Right renal cortex interstitium (tissue), 3 donors: ENCODE results near the gene APOBEC3C. TPM values are rescaled to one million over a fixed set of nuclear protein-coding genes. Genes with fewer than 3 reads are reported as not detected.
"Not testable (repeated sequence)": the region's sequence is repeated elsewhere in the genome, so short reads cannot be mapped to it uniquely, and the experiment has no call there.

Source experiments
- DNase-seq, 3 donors: peaks; one replicate each; pipeline ENCODE4 v3.0.0-alpha.2; 2013; ENCODE audit warnings: low read depth in 3 of 3, low spot score in 2 of 3
- polyA plus RNA-seq, 3 donors: library from polyadenylated mRNA; unstranded; fragments of 120-200 nt; gene quantifications; one replicate each; pipeline ENCODE4 v1.2.1, GENCODE V29; 2013; ENCODE audit not compliant: insufficient read length in 3 of 3

The APOBEC3C gene
- polyA plus RNA-seq, 3 donors = 9.3 to 11.0 (median 9.5) TPM

- no peak for DNase-seq
These were observed 41.6 kb downstream of the APOBEC3C start for GRCh38 chr22:39055658-39056057.

GRCh38 chr22:39061290-39061689 lies 47.2 kb downstream of the APOBEC3C start:
- DNase-seq = not testable (repeated sequence)

- not testable (repeated sequence) for DNase-seq
These were observed 47.9 kb downstream of the APOBEC3C start for GRCh38 chr22:39061951-39062350.

- not testable (repeated sequence) for DNase-seq
These were observed 49.8 kb downstream of the APOBEC3C start for GRCh38 chr22:39063904-39064303.

- DNase-seq = not testable (repeated sequence)
These were observed 52.6 kb downstream of the APOBEC3C start for GRCh38 chr22:39066442-39067276.

GRCh38 chr22:39068033-39068785 lies 54.2 kb downstream of the APOBEC3C start:
- no peak for DNase-seq

Other genes with a start within 250 kb of the APOBEC3C start
- gene DNAL4, start 220.1 kb upstream of the APOBEC3C start, polyA plus RNA-seq = 10 to 100 TPM; 32.2 to 38.0 (median 35.5) TPM
- gene NPTXR, start 170.2 kb upstream of the APOBEC3C start, polyA plus RNA-seq = 1 to 10 TPM; 4.1 to 4.4 (median 4.3) TPM
- 10 to 100 TPM; 32.4 to 37.5 (median 33.3) TPM for gene CBX6, start 142.0 kb upstream of the APOBEC3C start, polyA plus RNA-seq
- not detected for gene APOBEC3A, start 56.6 kb upstream of the APOBEC3C start, polyA plus RNA-seq
- gene APOBEC3B, start 31.9 kb upstream of the APOBEC3C start, polyA plus RNA-seq = 1 to 10 TPM; 5.8 to 8.2 (median 6.7) TPM
- gene APOBEC3D, start 6.9 kb downstream of the APOBEC3C start, polyA plus RNA-seq = 1 to 10 TPM in 1 of 3 donors, under 1 TPM in 2; 0.80 to 1.2 (median 0.96) TPM
- 1 to 10 TPM; 8.1 to 8.5 (median 8.4) TPM for gene APOBEC3F, start 26.6 kb downstream of the APOBEC3C start, polyA plus RNA-seq
- 1 to 10 TPM; 6.8 to 9.6 (median 7.7) TPM for gene APOBEC3G, start 63.0 kb downstream of the APOBEC3C start, polyA plus RNA-seq
- gene APOBEC3H, start 83.0 kb downstream of the APOBEC3C start, polyA plus RNA-seq = under 1 TPM in 1 of 3 donors, not detected in 2; 0.31 TPM
- gene CBX7, start 138.4 kb downstream of the APOBEC3C start, polyA plus RNA-seq = 1 to 10 TPM; 7.5 to 8.2 (median 7.7) TPM
- gene PDGFB, start 230.7 kb downstream of the APOBEC3C start, polyA plus RNA-seq = 10 to 100 TPM; 13.0 to 16.7 (median 13.3) TPM